Liver (tissue), 9 donors: ENCODE results near the gene VASH2. TPM values are rescaled to one million over a fixed set of nuclear protein-coding genes. Genes with fewer than 3 reads are reported as not detected.

Source experiments
- DNase-seq: peaks from one replicate; pipeline ENCODE4 v3.0.0-alpha.2; 2017; ENCODE audit warnings: low spot score
- H3K27ac ChIP-seq, 2 donors: one replicate each; pipeline ENCODE4 v1.7.0; 2013; ENCODE audit warnings: inconsistent platforms in 2 of 2, low read length in 2 of 2, control low read depth in 1 of 2, low read depth in 1 of 2, mild to moderate bottlenecking in 1 of 2
- H3K27me3 ChIP-seq, 4 donors: one replicate each; pipeline versions ENCODE4 v1.6.1 to v1.7.0; 2013; ENCODE audit warnings: low read length in 3 of 4, inconsistent platforms in 1 of 4, mild to moderate bottlenecking in 1 of 4, moderate library complexity in 1 of 4; ENCODE audit not compliant: control insufficient read depth in 4 of 4, insufficient read depth in 4 of 4
- H3K36me3 ChIP-seq, 4 donors: one replicate each; pipeline versions ENCODE4 v1.6.1 to v1.7.0; 2013; ENCODE audit warnings: low read length in 3 of 4, mild to moderate bottlenecking in 3 of 4, low read depth in 1 of 4, moderate library complexity in 1 of 4; ENCODE audit not compliant: control insufficient read depth in 4 of 4, insufficient read depth in 3 of 4
- H3K4me1 ChIP-seq, 4 donors: one replicate each; pipeline versions ENCODE4 v1.6.1 to v1.7.0; 2013; ENCODE audit warnings: low read length in 3 of 4, mild to moderate bottlenecking in 3 of 4, moderate library complexity in 1 of 4; ENCODE audit not compliant: control insufficient read depth in 4 of 4, insufficient read depth in 4 of 4
- H3K4me3 ChIP-seq, 3 donors: one replicate each; pipeline versions ENCODE4 v1.6.1 to v1.7.0; 2013; ENCODE audit warnings: low read length in 3 of 3, control low read depth in 1 of 3, low read depth in 1 of 3, mild to moderate bottlenecking in 1 of 3
- H3K9ac ChIP-seq, 2 donors: one replicate each; pipeline ENCODE4 v1.7.0; 2013; ENCODE audit warnings: low read length in 2 of 2, mild to moderate bottlenecking in 2 of 2, moderate library complexity in 2 of 2, control low read depth in 1 of 2, low read depth in 1 of 2
- H3K9me3 ChIP-seq, 4 donors: one replicate each; pipeline versions ENCODE4 v1.6.1 to v1.7.0; 2013; ENCODE audit warnings: low read length in 3 of 4; ENCODE audit not compliant: control insufficient read depth in 4 of 4
- ATF3 ChIP-seq: IDR thresholded peaks from 2 replicates; pipeline ENCODE4 v1.6.1; 2016; ENCODE audit warnings: antibody characterized with exemption
- EGR1 ChIP-seq, 2 donors: IDR thresholded peaks; 2 replicates each; pipeline ENCODE4 v1.6.1; 2016 to 2018; ENCODE audit warnings: antibody characterized with exemption in 2 of 2, low read depth in 2 of 2
- FOXA1 ChIP-seq: IDR thresholded peaks from 2 replicates; pipeline ENCODE4 v1.6.1; 2016; ENCODE audit warnings: antibody characterized with exemption
- GABPA ChIP-seq, 2 donors: IDR thresholded peaks in 1 of 2; conservative IDR thresholded peaks in 1 of 2; 2 replicates each; pipeline ENCODE4 v1.6.1; 2016; ENCODE audit warnings: antibody characterized with exemption in 2 of 2, mild to moderate bottlenecking in 1 of 2, moderate library complexity in 1 of 2
- HNF4A ChIP-seq, 2 donors: conservative IDR thresholded peaks; 2 replicates each; pipeline ENCODE4 v1.6.1; 2016; ENCODE audit warnings: antibody characterized with exemption in 2 of 2, mild to moderate bottlenecking in 2 of 2
- JUND ChIP-seq, 2 donors: IDR thresholded peaks; 2 replicates each; pipeline ENCODE4 v1.6.1; 2016; ENCODE audit warnings: antibody characterized with exemption in 2 of 2
- MAX ChIP-seq: IDR thresholded peaks from 2 replicates; pipeline ENCODE4 v1.6.1; 2016; ENCODE audit warnings: antibody characterized with exemption
- NR2F2 ChIP-seq: IDR thresholded peaks from 2 replicates; pipeline ENCODE4 v1.6.1; 2016; ENCODE audit warnings: antibody characterized with exemption
- RAD21 ChIP-seq, 2 donors: IDR thresholded peaks; 2 replicates each; pipeline ENCODE4 v1.6.1; 2016; ENCODE audit warnings: antibody characterized with exemption in 2 of 2, mild to moderate bottlenecking in 2 of 2
- REST ChIP-seq: IDR thresholded peaks from 2 replicates; pipeline ENCODE4 v1.6.1; 2016; ENCODE audit warnings: antibody characterized with exemption, mild to moderate bottlenecking
- SP1 ChIP-seq: IDR thresholded peaks from 2 replicates; pipeline ENCODE4 v1.6.1; 2018; ENCODE audit warnings: antibody characterized with exemption, mild to moderate bottlenecking
- TAF1 ChIP-seq: conservative IDR thresholded peaks from 2 replicates; pipeline ENCODE4 v1.6.1; 2016; ENCODE audit warnings: antibody characterized with exemption, mild to moderate bottlenecking
- YY1 ChIP-seq: IDR thresholded peaks from 2 replicates; pipeline ENCODE4 v1.6.1; 2016; ENCODE audit warnings: antibody characterized with exemption, mild to moderate bottlenecking
- WGBS: extraction: QIAGEN DNeasy Blood & Tissue Kit; methylation state at CpG from one replicate; pipeline ENCODE4 v1.1.7; 2013; 5-methylcytosine and 5-hydroxymethylcytosine counted together
- polyA plus RNA-seq, 2 donors: library from polyadenylated mRNA; stranded (reverse) in 1 of 2; unstranded in 1 of 2; fragments of 200-250 nt in 1 of 2; fragments of >200 nt in 1 of 2; fragmentation: Nextera tagmentation in 1 of 2; extraction: Ambion mirVana in 1 of 2; gene quantifications; one replicate each; pipeline versions ENCODE4 v1.2.1 to v1.2.3, GENCODE V29; 2013 to 2015
- total RNA-seq, 2 donors: library from RNA; depleted of rRNA; stranded (reverse); fragments of >200 nt; gene quantifications; one replicate each; pipeline ENCODE4 v1.2.3, GENCODE V29; 2014
- donor health status: healthy.
- donor health status: healthy.
- donor health status: healthy.
- donor health status: healthy.
- donor health status: healthy.

Gene VASH2
- total and polyA plus RNA-seq, 4 donors = 0.01 to 0.70 (median 0.23) TPM

GRCh38 chr1:212982430-212983152, 32.2 kb downstream of the VASH2 start:
- no peaks in the 10 kb centered on the region for H3K36me3 ChIP-seq
- H3K4me3 ChIP-seq = no peak overlapping the region
- no peak for TF ChIP-seq HNF4A (conservative IDR thresholded peaks at IDR 0.05)
- no peak for TF ChIP-seq ATF3
- H3K4me1 ChIP-seq = no peaks in the 10 kb centered on the region
- WGBS = 85% methylated on average over 6 of the region's 6 CpGs
- no peaks in the 10 kb centered on the region for H3K9me3 ChIP-seq
- no peak for DNase-seq
- no peak overlapping the region for H3K9ac ChIP-seq
- H3K27me3 ChIP-seq = no peaks in the 10 kb centered on the region
- no peak overlapping the region for H3K27ac ChIP-seq

GRCh38 chr1:212983482-212983881, 33.1 kb downstream of the VASH2 start:
- no peak for DNase-seq
- Histone ChIP-seq H3K36me3 (no peaks in the 10 kb centered on the region), H3K27ac (no peak overlapping the region), H3K9me3 (no peaks in the 10 kb centered on the region), H3K4me3 (no peak overlapping the region), H3K27me3 (no peaks in the 10 kb centered on the region), H3K4me1 (no peaks in the 10 kb centered on the region), H3K9ac (no peak overlapping the region)
- WGBS = 94% methylated on average over 3 of the region's 3 CpGs
- TF ChIP-seq NR2F2 = no peak
- no peak for TF ChIP-seq TAF1
- no peak for TF ChIP-seq MAX
- TF ChIP-seq YY1 = no peak
- TF ChIP-seq ATF3 = no peak
- no peak for TF ChIP-seq GABPA (IDR thresholded peaks at IDR 0.05 in 1 of 2, conservative IDR thresholded peaks at IDR 0.05 in 1 of 2)
- no peak for TF ChIP-seq SP1
- TF ChIP-seq REST = no peak
- TF ChIP-seq FOXA1 = no peak
- TF ChIP-seq JUND (IDR thresholded peaks at IDR 0.05) = no peak
- no peak for TF ChIP-seq EGR1 (IDR thresholded peaks at IDR 0.05; ENCODE audit: low read depth in 2 of 2)
- no peak for TF ChIP-seq RAD21 (IDR thresholded peaks at IDR 0.05)
